AG04449 (cell line): Measurements from ENCODE around the gene OLFM4.

Experiments
- CTCF ChIA-PET: fragments of 350-600 bp; formaldehyde crosslinking; extraction: SDS; loops from one replicate; lab custom pipeline; 2021; ENCODE audit warnings: antibody characterized with exemption; lab: Yijun Ruan, JAX
- POLR2A ChIA-PET: fragments of 400-600, 350-600 bp; formaldehyde crosslinking; extraction: SDS; loops from one replicate; lab custom pipeline; 2020; ENCODE audit warnings: antibody characterized with exemption, inconsistent platforms; lab: Yijun Ruan, JAX
- DNase-seq: peaks from one replicate; pipeline ENCODE4 v3.0.0-alpha.2; 2010; ENCODE audit warnings: low read depth, low spot score
- H3K4me3 ChIP-seq: 2 replicates; pipeline ENCODE4 v1.5.1; 2011; ENCODE audit warnings: low read depth, mild to moderate bottlenecking, control low read depth, low read length
- CTCF ChIP-seq: IDR thresholded peaks from one replicate; pipeline ENCODE4 v1.5.1; 2011; ENCODE audit warnings: mild to moderate bottlenecking, moderate library complexity, low read length, control low read depth, inconsistent platforms; ENCODE audit not compliant: insufficient read depth; ENCODE audit errors: missing control alignments

OLFM4 gene

GRCh38 chr13:53068585-53069520 lies 40.2 kb downstream of the OLFM4 start:
- ChIA-PET CTCF (no interaction called here), POLR2A (no interaction called here)
- TF ChIP-seq CTCF = no peak
- no peak overlapping the region for H3K4me3 ChIP-seq
- DNase-seq = no peak

- POLR2A ChIA-PET = no interaction called here
- CTCF ChIA-PET = no interaction called here
- no peak for DNase-seq
- TF ChIP-seq CTCF = no peak
- H3K4me3 ChIP-seq = no peak overlapping the region
These were observed 41.2 kb downstream of the OLFM4 start for GRCh38 chr13:53069800-53070199.

- no peak for DNase-seq
- no peak overlapping the region for H3K4me3 ChIP-seq
- CTCF ChIA-PET = no interaction called here
- POLR2A ChIA-PET = no interaction called here
- TF ChIP-seq CTCF = no peak
These were observed 45.1 kb downstream of the OLFM4 start for GRCh38 chr13:53073711-53074110.

- no peak for DNase-seq
- ChIA-PET POLR2A (no interaction called here), CTCF (no interaction called here)
- no peak overlapping the region for H3K4me3 ChIP-seq
- TF ChIP-seq CTCF = no peak
These were observed 45.5 kb downstream of the OLFM4 start for GRCh38 chr13:53074114-53074513.

- no peak overlapping the region for H3K4me3 ChIP-seq
- POLR2A ChIA-PET = no interaction called here
- no peak for TF ChIP-seq CTCF
- CTCF ChIA-PET = no interaction called here
- DNase-seq = no peak
These were observed 46.9 kb downstream of the OLFM4 start for GRCh38 chr13:53075356-53076041.

GRCh38 chr13:53079691-53080090 lies 51.1 kb downstream of the OLFM4 start:
- no peak for DNase-seq
- POLR2A ChIA-PET = no interaction called here
- CTCF ChIA-PET = no interaction called here
- no peak for TF ChIP-seq CTCF
- H3K4me3 ChIP-seq = no peak overlapping the region
